ENCODE data around the gene ANKRD23.

Gene ANKRD23

DNA sequence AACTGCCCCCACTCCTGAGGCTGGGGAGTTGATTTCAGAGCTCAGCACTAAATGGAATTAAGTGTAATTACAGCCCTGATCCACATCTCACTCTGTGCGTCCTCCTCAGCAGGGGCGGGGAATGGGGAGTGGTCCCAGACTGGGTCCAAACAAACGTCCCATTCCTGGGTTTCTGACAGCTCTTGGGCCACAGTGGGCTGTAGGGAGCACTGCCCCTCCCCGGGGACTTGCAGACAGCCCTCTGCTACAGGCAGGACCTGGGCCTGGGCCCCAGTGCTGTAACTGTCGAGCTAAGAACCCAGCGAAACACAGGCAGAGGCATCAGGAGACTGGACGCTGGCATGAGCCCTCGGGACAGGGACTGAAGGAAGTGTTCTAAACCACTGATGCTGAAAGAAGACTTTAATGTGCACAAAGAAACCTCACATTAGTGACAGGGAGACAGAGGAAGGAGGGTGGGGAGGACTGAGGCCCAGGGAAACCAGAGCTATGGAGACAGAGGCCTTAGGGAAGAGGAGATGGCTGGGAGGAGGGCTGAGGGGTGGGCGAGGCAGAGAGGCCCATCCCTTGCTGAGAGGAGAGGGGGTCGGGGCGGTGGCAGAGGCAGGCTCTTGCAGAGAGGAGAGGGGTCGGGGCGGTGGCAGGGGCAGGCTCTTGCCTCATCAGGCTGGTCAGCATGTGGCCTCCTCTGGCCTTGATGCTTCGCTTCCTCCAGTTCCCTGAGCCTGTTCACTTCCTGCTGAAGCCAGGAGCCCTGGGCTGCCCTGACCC, 31.9 kb upstream of the ANKRD23 start:
- Histone ChIP-seq H3K4me3 (ENCODE audit: low read depth in 1 of 2, low read length in 2 of 2) (no peak overlapping the region), H3K27ac (ENCODE audit: low read depth, low read length) (no peak overlapping the region), H3K9me3 (ENCODE audit: low read length) (no peaks in the 10 kb centered on the region), H3K9ac (ENCODE audit: low read length) (no peak overlapping the region), H3K27me3 (ENCODE audit: control insufficient read depth in 1 of 2, insufficient read depth in 2 of 2, low read length in 2 of 2) (no peaks in the 10 kb centered on the region), H3K36me3 (ENCODE audit: insufficient read depth, low read length) (no peaks in the 10 kb centered on the region), H3K4me1 (ENCODE audit: insufficient read depth, low read length) (peaks cover 25% of the 10 kb centered on the region)

DNA sequence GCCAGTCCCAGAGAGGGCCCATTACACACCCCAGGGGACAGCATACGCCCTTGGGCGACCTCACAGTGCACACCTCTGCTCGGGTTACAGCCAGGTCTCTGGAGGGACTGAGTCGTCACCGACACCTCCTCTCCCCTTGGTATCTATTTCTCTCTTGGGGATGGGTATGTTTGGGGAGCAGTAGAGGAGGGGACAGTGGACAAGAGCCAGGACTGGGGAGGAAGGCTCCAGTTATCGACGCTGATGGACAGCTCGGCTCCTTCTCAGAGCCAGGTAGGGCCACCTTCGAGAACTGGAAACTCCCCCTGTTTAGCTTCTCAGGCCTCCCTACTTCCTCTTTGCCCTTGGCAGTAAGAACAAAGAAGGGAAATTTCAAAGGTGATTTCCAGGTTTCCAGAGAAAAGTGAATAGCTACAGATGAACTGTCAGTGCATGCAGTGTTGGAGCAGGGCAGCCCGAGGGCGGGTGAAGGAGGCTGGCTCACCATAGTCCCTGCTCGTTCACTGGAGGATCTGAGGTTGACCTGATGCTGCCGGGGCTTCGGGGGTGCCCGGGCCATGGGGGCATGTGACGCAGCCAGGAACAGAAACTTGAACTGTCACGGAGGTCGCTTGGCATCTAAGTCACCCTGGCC, 30.5 kb upstream of the ANKRD23 start:
- H3K4me3 ChIP-seq (ENCODE audit: low read depth in 1 of 2, low read length in 2 of 2): no peak overlapping the region
- peaks cover 25% of the 10 kb centered on the region for H3K4me1 ChIP-seq (ENCODE audit: insufficient read depth, low read length)
- H3K9ac ChIP-seq (ENCODE audit: low read length): no peak overlapping the region
- no peaks in the 10 kb centered on the region for H3K36me3 ChIP-seq (ENCODE audit: insufficient read depth, low read length)
- H3K27me3 ChIP-seq (ENCODE audit: control insufficient read depth in 1 of 2, insufficient read depth in 2 of 2, low read length in 2 of 2): no peaks in the 10 kb centered on the region
- H3K9me3 ChIP-seq (ENCODE audit: low read length): no peaks in the 10 kb centered on the region
- H3K27ac ChIP-seq (ENCODE audit: low read depth, low read length): peak overlapping the region; percentile 35

DNA sequence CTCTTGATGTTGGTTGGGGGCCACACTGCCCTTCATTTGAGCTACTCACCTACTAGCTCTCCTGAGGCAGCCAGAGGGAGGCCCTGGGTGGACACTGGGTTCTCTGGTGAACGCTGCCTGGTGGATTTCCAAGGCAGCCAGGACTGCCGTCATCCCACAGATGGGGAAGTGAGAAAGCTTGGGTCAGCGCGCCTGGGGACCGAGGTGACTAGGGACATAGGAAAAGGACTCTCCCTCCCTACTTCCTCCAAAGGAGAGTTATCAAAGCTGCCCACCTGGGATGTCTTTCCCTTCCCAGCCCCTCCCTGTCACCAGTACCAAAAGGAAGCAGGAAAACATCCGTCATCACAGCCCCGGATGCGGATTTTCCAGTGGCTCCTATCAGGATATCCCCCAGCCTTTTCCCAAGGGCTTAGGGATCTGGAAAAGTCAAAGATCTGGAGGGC, 29.9 kb upstream of the ANKRD23 start:
- no peak overlapping the region for H3K9ac ChIP-seq (ENCODE audit: low read length)
- H3K4me1 ChIP-seq (ENCODE audit: insufficient read depth, low read length): peaks cover 25% of the 10 kb centered on the region

DNA sequence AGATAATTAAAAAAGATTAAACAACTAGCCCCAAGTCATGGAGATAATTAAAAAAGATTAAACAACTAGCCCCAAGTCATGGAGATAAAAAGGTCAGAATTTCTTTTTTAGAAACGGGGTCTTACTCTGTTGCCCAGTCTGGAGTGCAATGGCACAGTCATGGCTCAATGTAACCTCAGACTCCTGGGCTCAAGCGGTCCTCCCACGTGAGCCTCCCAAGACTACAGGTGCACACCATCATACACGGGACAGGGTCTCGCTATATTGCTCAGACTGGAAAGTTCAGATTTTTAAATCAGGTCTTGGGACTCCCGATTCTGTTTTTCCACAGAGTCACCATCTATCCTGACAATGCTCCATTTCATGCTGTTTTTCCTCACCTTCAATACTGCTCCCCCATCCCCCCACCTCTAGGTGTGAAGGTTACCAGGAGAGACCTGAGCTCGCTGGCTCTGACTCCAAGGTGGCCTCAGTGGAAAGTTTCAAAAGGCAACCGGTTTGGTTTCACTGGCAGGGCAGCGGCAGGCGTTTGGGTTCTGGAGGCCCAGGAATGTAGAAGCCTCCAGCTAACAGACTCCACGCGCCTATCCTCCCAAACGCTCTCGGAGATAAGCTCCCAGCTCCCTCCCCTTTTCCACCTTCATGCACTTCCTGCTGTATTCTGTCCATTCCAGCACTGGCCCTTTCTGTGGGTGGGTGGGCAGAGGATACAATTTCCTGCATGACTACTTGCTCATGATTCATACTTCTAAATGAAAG, 28.9 kb upstream of the ANKRD23 start:
- Histone ChIP-seq H3K4me3 (ENCODE audit: low read depth in 1 of 2, low read length in 2 of 2) (no peak overlapping the region), H3K4me1 (ENCODE audit: insufficient read depth, low read length) (peaks cover 30% of the 10 kb centered on the region), H3K36me3 (ENCODE audit: insufficient read depth, low read length) (peaks cover 2% of the 10 kb centered on the region), H3K27ac (ENCODE audit: low read depth, low read length) (no peak overlapping the region), H3K9ac (ENCODE audit: low read length) (no peak overlapping the region), H3K9me3 (ENCODE audit: low read length) (no peaks in the 10 kb centered on the region), H3K27me3 (ENCODE audit: control insufficient read depth in 1 of 2, insufficient read depth in 2 of 2, low read length in 2 of 2) (no peaks in the 10 kb centered on the region)

More for the DNA sequence above, 29.9 kb upstream of the ANKRD23 start:
- Histone ChIP-seq H3K27me3 (ENCODE audit: control insufficient read depth in 1 of 2, insufficient read depth in 2 of 2, low read length in 2 of 2) (no peaks in the 10 kb centered on the region), H3K9me3 (ENCODE audit: low read length) (no peaks in the 10 kb centered on the region), H3K36me3 (ENCODE audit: insufficient read depth, low read length) (no peaks in the 10 kb centered on the region), H3K27ac (ENCODE audit: low read depth, low read length) (peak overlapping the region; percentile 35), H3K4me3 (ENCODE audit: low read depth in 1 of 2, low read length in 2 of 2) (no peak overlapping the region)

DNA sequence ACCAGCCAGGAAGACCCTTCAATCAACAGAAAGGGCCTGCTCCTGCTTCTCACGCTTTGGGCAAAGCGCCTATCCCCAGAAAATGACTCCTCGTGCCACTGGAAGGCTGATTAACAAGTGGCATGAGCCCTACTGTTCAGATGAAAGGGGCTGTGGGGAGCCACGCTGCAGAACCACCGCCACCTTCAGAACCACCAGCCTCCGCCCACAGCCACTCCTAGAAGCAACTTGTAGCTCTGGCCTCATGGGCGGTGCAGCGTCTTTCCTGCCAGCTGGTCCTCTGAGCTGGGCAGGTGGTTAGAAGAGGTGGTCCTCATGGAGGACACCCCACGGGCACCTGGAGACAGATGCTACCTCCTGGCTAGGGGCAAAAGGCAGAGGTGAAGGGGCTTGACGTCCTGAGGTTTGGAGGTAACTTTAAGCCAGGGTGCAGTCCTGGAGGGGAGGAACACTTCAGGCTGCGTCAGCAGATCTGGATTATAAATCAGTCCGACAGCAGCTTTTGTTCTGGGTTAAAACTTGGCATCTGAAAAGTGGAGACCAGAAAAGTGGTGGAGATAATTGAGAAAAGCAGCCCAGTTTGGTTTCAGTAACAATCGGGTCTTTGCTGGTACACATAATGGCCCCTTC, 26.9 kb upstream of the ANKRD23 start:
- Histone ChIP-seq H3K4me1 (ENCODE audit: insufficient read depth, low read length) (peaks cover 50% of the 10 kb centered on the region), H3K27me3 (ENCODE audit: control insufficient read depth in 1 of 2, insufficient read depth in 2 of 2, low read length in 2 of 2) (no peaks in the 10 kb centered on the region), H3K27ac (ENCODE audit: low read depth, low read length) (peak overlapping the region; percentile 96), H3K9ac (ENCODE audit: low read length) (peak overlapping the region; percentile 86), H3K4me3 (ENCODE audit: low read depth in 1 of 2, low read length in 2 of 2) (peak overlapping the region; percentile 80 to 86), H3K9me3 (ENCODE audit: low read length) (no peaks in the 10 kb centered on the region), H3K36me3 (ENCODE audit: insufficient read depth, low read length) (peaks cover 22% of the 10 kb centered on the region)

DNA sequence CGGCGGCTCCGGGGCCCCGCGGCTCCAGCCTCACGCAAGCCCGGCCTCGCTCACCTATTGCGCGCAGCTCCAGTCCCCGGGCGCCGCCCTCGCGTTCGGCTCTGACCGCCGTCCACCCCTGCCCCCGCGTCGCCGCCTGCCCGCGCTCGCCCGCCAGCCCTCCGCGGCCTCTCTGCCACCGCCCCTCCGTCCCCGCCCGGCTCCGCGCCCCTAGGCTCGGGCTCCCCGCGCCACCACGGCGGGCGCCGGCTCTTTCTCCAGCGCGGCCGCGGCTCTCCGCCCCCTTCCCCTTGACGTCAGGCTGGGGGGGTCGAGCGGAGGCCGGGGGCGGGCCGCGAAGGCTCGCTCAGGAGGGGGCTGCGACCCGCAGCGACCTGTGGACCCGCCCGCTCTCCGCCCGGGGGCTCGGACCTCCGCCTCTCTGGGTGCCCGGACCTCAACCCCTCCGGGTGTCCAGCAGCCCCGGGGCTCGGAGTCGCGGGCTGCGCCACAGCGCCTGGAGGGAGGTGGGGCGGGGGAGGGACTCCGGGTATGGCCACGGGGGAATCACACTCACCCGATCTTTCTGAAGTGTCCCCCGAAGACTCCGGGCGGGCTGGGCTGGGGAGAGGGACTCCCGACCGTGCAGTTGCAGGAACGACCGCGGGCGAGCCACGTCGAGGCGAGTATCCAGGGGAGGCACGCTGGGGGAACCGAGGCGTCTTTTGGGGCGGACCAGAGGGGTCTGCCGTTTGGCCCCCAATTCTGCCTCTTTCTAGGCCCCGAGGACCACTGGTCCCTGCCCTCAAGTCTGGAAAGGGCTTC, 26.2 kb upstream of the ANKRD23 start, which contains the start of gene SEMA4C:
Gene SEMA4C (minus strand): TSS at position 259 of the 804 bp plus-strand sequence. CDS start 2,194 bp downstream, outside the sequence.
- H3K9me3 ChIP-seq (ENCODE audit: low read length): no peaks in the 10 kb centered on the region
- H3K36me3 ChIP-seq (ENCODE audit: insufficient read depth, low read length): peaks cover 29% of the 10 kb centered on the region
- no peaks in the 10 kb centered on the region for H3K27me3 ChIP-seq (ENCODE audit: control insufficient read depth in 1 of 2, insufficient read depth in 2 of 2, low read length in 2 of 2)
- peak within 1 kb of the TSS; percentile 86 for H3K9ac ChIP-seq (ENCODE audit: low read length)
- H3K4me3 ChIP-seq (ENCODE audit: low read depth in 1 of 2, low read length in 2 of 2): peak within 1 kb of the TSS; percentile 80 to 97
- peak within 1 kb of the TSS; percentile 100 for H3K27ac ChIP-seq (ENCODE audit: low read depth, low read length)
- H3K4me1 ChIP-seq (ENCODE audit: insufficient read depth, low read length): peaks cover 57% of the 10 kb centered on the region

DNA sequence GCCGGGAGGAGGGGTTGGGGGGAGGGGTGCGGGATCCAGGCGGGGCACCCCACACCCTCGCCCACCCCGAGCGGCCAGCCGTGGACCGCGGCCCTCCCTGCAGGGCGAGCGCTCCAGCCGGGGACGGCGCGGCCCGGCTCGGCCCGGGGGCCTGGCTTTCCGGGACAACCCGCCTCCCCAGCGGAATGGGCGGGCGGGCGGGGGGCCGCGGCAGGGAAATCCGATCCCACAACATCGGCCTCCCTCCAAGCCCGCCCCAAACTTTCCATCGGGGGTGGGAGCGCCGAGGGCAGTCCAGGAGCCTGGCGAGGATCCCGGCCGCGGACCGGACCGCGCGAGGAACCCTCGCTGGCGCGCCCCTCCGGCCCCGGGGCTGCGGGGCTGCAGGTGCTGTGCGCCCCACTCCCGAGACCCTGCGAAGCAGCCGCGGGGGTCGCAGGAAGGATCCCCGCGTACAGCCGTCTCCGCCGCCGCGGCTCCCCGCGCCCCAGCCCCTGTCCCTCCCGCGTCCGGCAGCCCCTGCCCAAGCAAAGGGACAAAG, 25.5 kb upstream of the ANKRD23 start:
- H3K9me3 ChIP-seq (ENCODE audit: low read length): no peaks in the 10 kb centered on the region
- H3K9ac ChIP-seq (ENCODE audit: low read length): peak overlapping the region; percentile 61
- H3K4me3 ChIP-seq (ENCODE audit: low read depth in 1 of 2, low read length in 2 of 2): peak overlapping the region; percentile 80 to 97
- H3K27ac ChIP-seq (ENCODE audit: low read depth, low read length): peak overlapping the region; percentile 100
- H3K36me3 ChIP-seq (ENCODE audit: insufficient read depth, low read length): peaks cover 36% of the 10 kb centered on the region
- H3K4me1 ChIP-seq (ENCODE audit: insufficient read depth, low read length): peaks cover 57% of the 10 kb centered on the region
- H3K27me3 ChIP-seq (ENCODE audit: control insufficient read depth in 1 of 2, insufficient read depth in 2 of 2, low read length in 2 of 2): no peaks in the 10 kb centered on the region

DNA sequence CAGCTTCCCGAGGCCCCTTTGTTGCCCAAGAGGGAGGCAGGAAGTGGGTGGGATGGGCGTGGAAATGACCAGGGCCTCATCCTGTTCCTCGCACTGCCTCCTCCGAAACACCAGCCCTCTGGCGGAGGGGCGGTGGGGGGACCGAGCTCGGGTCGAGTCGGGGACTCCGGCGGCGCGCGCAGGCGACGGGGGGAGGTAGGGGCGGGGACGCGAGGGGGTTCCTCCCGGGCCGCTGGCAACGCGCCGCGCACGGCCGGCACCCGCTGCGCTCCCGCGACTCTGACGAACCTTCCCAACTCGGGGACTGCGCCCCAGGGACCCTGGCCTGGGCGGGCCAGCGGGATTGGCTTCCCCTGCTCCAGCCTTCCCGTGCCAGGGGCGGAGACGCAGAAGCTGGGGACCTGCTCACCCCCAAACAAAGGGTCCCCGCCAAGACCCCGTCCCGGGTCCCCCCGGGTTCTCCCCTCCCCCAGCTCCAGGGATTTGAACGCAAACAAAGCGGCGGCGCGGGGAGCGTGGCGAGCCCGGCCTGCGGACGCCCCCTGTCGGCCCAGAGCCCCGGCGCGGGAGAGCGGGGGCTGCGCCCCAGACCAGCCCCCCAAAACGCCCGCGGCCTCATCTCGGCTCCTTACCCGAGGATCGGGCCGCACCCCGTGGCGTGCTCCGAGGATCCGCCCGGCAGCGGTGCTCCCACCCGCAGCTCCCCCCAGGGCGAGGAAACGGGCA, 24.9 kb upstream of the ANKRD23 start:
- Histone ChIP-seq H3K4me3 (ENCODE audit: low read depth in 1 of 2, low read length in 2 of 2) (peak overlapping the region; percentile 67 to 97), H3K27me3 (ENCODE audit: control insufficient read depth in 1 of 2, insufficient read depth in 2 of 2, low read length in 2 of 2) (no peaks in the 10 kb centered on the region), H3K27ac (ENCODE audit: low read depth, low read length) (peak overlapping the region; percentile 100), H3K36me3 (ENCODE audit: insufficient read depth, low read length) (peaks cover 42% of the 10 kb centered on the region), H3K9me3 (ENCODE audit: low read length) (no peaks in the 10 kb centered on the region), H3K4me1 (ENCODE audit: insufficient read depth, low read length) (peaks cover 55% of the 10 kb centered on the region), H3K9ac (ENCODE audit: low read length) (peak overlapping the region; percentile 61)

DNA sequence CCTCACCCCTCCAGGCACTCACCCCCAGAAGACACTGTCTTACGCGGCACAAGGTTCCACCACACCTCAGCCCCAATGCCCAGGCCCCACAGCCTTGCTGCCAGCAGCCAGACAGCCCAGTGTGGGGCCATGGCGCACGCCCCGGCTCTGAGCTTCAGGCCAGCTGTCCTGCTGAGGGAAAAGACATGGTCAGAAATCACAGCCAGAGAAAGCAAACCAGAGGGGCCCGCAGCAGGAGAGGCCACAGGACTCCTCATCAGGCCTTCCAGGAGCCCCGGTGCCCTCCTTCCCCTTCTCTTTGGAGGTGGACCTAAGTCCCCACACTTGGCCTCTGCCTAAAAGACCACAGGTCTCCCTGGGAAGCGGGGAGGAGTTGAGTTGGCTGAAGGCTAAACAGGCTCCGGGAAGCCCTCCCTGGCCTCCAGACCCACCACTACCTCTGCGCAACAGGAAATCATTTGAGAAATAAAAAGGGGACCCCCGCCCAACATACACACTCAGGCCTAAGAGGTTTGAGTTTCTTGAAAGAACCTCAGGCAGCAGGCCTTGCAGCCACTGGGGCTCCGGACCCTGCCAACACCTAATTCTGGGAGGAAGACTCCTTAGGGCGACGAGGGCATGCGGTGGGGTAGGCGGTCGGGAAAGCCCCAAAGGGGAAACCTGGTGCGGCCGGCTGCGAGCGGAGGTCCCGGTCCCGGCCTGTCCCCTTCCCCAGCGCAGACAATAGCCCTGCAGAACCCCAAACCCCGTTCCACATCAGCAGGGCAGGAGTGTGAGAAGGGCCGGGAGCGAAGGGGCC, 24.1 kb upstream of the ANKRD23 start:
- H3K9ac ChIP-seq (ENCODE audit: low read length): peak overlapping the region; percentile 61
- H3K36me3 ChIP-seq (ENCODE audit: insufficient read depth, low read length): peaks cover 50% of the 10 kb centered on the region
- H3K4me3 ChIP-seq (ENCODE audit: low read depth in 1 of 2, low read length in 2 of 2): peak overlapping the region; percentile 67 to 97
- no peaks in the 10 kb centered on the region for H3K27me3 ChIP-seq (ENCODE audit: control insufficient read depth in 1 of 2, insufficient read depth in 2 of 2, low read length in 2 of 2)
- peaks cover 48% of the 10 kb centered on the region for H3K4me1 ChIP-seq (ENCODE audit: insufficient read depth, low read length)
- H3K9me3 ChIP-seq (ENCODE audit: low read length): no peaks in the 10 kb centered on the region
- peak overlapping the region; percentile 100 for H3K27ac ChIP-seq (ENCODE audit: low read depth, low read length)

Measured in muscle layer of colon (tissue), 2 donors.